Nephron (organoid): ENCODE results near the gene RCC1.

Experiments used
- H3K27ac Mint-ChIP-seq, 3 experiments: 2 replicates each; pipeline ENCODE4 v1.8.0; 2020; ENCODE audit warnings: mixed read lengths in 3 of 3, mild to moderate bottlenecking in 2 of 3, moderate library complexity in 1 of 3
- H3K27me3 Mint-ChIP-seq: 2 replicates; pipeline ENCODE4 v1.8.0; 2021; ENCODE audit warnings: low read depth, mild to moderate bottlenecking, moderate library complexity, mixed read lengths
- H3K36me3 Mint-ChIP-seq: 2 replicates; pipeline ENCODE4 v1.8.0; 2020; ENCODE audit warnings: low read depth, mixed read lengths
- H3K4me1 Mint-ChIP-seq: 2 replicates; pipeline ENCODE4 v1.8.0; 2020; ENCODE audit warnings: mixed read lengths
- H3K4me3 Mint-ChIP-seq, 3 experiments: 2 replicates each; pipeline ENCODE4 v1.8.0; 2020; ENCODE audit warnings: mild to moderate bottlenecking in 3 of 3, mixed read lengths in 3 of 3, moderate library complexity in 2 of 3
- H3K9me3 Mint-ChIP-seq: 2 replicates; pipeline ENCODE4 v1.8.0; 2020; ENCODE audit warnings: mixed read lengths
- TF ChIP-seq, protein P1 (sequence below), 3 experiments: fragments of 200-600 bp; sonication (generic); IDR thresholded peaks; one replicate each; pipeline ENCODE4 v1.5.0; 2021; ENCODE audit warnings: antibody characterized with exemption in 3 of 3; ENCODE audit not compliant: unreplicated experiment in 3 of 3

The RCC1 gene

GRCh38 chr1:28551381-28551780 lies 45.5 kb downstream of the RCC1 start:
- peaks cover 7% of the 10 kb centered on the region for H3K4me1 Mint-ChIP-seq
- no peak overlapping the region for H3K27ac Mint-ChIP-seq
- peaks cover 11% of the 10 kb centered on the region for H3K36me3 Mint-ChIP-seq
- peaks cover 5% of the 10 kb centered on the region for H3K27me3 Mint-ChIP-seq
- peak overlapping the region in 1 of 3 experiments; percentile 51 for H3K4me3 Mint-ChIP-seq
- no peaks in the 10 kb centered on the region for H3K9me3 Mint-ChIP-seq
- TF ChIP-seq, protein P1, sequence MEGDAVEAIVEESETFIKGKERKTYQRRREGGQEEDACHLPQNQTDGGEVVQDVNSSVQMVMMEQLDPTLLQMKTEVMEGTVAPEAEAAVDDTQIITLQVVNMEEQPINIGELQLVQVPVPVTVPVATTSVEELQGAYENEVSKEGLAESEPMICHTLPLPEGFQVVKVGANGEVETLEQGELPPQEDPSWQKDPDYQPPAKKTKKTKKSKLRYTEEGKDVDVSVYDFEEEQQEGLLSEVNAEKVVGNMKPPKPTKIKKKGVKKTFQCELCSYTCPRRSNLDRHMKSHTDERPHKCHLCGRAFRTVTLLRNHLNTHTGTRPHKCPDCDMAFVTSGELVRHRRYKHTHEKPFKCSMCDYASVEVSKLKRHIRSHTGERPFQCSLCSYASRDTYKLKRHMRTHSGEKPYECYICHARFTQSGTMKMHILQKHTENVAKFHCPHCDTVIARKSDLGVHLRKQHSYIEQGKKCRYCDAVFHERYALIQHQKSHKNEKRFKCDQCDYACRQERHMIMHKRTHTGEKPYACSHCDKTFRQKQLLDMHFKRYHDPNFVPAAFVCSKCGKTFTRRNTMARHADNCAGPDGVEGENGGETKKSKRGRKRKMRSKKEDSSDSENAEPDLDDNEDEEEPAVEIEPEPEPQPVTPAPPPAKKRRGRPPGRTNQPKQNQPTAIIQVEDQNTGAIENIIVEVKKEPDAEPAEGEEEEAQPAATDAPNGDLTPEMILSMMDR (IDR thresholded peaks at IDR 0.05; ENCODE audit: unreplicated experiment in 3 of 3): no peak

DNA sequence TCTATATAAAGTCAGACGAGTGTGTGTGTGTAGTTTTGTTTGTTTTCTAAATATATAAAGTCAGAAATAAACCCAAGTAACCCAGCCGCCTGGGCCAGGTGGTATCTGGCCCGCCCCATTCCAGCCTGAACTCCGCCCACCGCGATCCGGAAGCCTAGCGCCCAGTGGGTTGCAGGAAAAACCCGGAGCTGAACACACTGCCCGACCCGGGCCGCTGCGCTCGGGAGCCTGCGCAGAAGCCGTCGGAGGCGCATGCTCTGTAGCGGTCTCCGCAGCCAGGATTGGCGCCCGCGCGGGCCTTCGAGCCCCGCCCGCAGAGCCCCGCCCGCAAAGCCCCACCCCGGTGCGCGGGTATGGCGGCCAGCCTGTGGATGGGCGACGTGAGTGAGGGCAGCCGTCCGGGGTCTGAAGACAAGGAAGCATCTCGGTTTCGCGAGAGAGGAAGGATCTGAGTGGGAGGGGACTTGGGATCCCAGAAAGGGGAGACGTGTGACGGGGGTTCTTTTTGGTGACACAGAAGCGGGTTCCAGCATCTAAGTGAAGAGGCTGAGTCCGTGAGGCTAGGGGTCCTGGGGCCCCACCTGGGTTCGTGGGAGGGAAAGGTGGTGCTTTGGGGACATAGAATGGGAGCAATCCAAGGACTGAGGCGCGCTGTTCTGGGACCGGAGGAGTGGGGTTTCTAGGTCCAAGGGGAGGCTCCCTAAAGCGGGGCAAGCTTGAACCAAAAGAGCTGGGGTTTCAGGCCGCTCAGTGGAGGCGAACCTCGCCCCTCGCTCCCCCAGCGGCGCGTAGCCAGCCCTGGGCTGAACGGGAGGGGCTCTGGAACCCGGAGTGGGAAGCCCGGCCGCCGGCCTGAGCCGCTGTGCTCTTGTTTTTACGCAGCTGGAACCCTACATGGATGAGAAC lies 47.2 kb downstream of the RCC1 start, which contains the start of gene TRNAU1AP:
Gene TRNAU1AP, plus strand, starts transcription at position 328 of the 906 bp plus-strand sequence. Its CDS starts 26 bp downstream, at position 354.
- Mint-ChIP-seq H3K27me3 (peaks cover 5% of the 10 kb centered on the region), H3K4me3 (peak within 1 kb of the TSS; percentile 96 to 100 (median 99)), H3K9me3 (no peaks in the 10 kb centered on the region), H3K36me3 (peaks cover 18% of the 10 kb centered on the region), H3K4me1 (peaks cover 7% of the 10 kb centered on the region), H3K27ac (peak within 1 kb of the TSS; percentile 91 to 97 (median 91))
- TF ChIP-seq, protein P1 (IDR thresholded peaks at IDR 0.05; ENCODE audit: unreplicated experiment in 3 of 3): no peak

GRCh38 chr1:28560886-28561285 lies 55.0 kb downstream of the RCC1 start:
- Mint-ChIP-seq H3K36me3 (peaks cover 57% of the 10 kb centered on the region), H3K27me3 (no peaks in the 10 kb centered on the region), H3K9me3 (no peaks in the 10 kb centered on the region)

DNA sequence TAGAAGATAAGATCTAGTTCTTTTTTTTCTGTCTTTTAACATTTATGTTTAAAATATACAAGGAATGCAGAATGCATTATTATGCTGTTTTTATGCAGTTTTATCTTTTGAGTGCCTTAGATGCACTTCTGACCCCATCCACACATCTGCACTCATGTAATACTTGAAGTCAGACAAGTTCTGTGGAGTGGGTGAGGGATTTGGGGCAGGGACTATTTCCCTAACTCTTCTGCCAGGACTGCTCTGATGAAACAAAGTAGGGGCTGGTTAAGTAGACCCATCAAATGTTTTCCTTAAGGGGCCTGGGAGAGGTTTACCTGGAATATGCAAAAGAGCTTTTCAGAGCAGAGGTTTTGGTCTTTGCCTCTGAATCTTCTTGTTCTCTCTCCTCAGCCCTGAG lies 58.5 kb downstream of the RCC1 start:
- Mint-ChIP-seq H3K9me3 (no peaks in the 10 kb centered on the region), H3K36me3 (peaks cover 62% of the 10 kb centered on the region), H3K27ac (no peak overlapping the region), H3K4me1 (no peaks in the 10 kb centered on the region), H3K4me3 (no peak overlapping the region), H3K27me3 (no peaks in the 10 kb centered on the region)
- TF ChIP-seq, protein P1 (IDR thresholded peaks at IDR 0.05; ENCODE audit: unreplicated experiment in 3 of 3): no peak

More at GRCh38 chr1:28560886-28561285, 55.0 kb downstream of the RCC1 start:
- TF ChIP-seq, protein P1 (IDR thresholded peaks at IDR 0.05; ENCODE audit: unreplicated experiment in 3 of 3): no peak
- Mint-ChIP-seq H3K27ac (no peak overlapping the region), H3K4me3 (no peak overlapping the region), H3K4me1 (no peaks in the 10 kb centered on the region)

GRCh38 chr1:28565040-28565439 lies 59.2 kb downstream of the RCC1 start:
- Mint-ChIP-seq H3K27me3 (no peaks in the 10 kb centered on the region), H3K4me1 (no peaks in the 10 kb centered on the region), H3K9me3 (no peaks in the 10 kb centered on the region), H3K36me3 (peaks cover 57% of the 10 kb centered on the region), H3K4me3 (no peak overlapping the region), H3K27ac (no peak overlapping the region)
- TF ChIP-seq, protein P1 (IDR thresholded peaks at IDR 0.05; ENCODE audit: unreplicated experiment in 3 of 3): no peak
